IPS DF 19.7 (cell line): ENCODE data around the gene GTPBP8.

ENCODE experiments used
- DNase-seq: peaks from one replicate; pipeline ENCODE4 v3.0.0-alpha.2; 2013; ENCODE audit warnings: low read depth, low spot score

Gene GTPBP8

DNA sequence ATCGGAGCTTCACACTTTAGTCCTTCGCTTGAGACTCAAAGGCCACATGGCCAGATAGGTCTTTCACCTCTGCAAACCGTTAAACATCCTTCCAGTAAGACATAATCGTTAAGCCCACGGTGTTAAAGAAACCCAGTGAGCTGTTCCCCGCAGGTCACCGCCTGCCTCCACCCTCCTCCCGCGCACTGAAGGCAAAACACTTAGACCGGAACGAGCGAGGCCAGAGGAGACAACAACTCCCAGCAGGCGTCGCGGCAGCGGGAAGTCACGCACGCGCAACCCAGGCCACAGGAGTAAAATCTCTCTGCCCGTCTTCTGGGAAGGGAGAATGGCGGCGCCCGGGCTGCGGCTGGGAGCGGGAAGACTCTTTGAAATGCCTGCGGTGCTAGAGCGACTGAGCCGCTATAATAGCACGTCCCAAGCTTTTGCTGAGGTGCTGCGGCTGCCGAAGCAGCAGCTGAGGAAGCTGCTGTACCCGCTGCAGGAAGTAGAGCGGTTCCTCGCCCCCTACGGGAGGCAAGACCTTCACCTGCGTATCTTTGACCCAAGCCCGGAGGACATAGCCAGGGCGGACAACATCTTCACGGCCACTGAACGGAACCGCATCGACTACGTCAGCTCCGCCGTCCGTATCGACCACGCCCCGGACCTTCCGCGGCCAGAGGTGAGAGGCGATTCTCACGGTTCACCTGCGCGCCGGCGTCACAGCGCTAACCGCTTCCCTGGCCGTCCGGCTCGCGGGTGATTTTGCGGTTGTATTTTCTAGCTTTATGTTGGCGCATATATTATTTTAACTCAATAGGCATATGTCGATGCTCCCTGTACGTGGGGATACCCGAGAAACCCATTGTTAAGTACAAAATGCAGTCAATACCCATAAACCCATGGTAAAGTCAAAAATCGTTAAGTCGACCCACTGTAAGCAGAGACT lies at the start of gene GTPBP8:
TSS of gene GTPBP8 (plus strand) at position 313 of the 931 bp plus-strand sequence. CDS start at position 329, 16 bp downstream.
- peak; percentile 72 for DNase-seq

DNA sequence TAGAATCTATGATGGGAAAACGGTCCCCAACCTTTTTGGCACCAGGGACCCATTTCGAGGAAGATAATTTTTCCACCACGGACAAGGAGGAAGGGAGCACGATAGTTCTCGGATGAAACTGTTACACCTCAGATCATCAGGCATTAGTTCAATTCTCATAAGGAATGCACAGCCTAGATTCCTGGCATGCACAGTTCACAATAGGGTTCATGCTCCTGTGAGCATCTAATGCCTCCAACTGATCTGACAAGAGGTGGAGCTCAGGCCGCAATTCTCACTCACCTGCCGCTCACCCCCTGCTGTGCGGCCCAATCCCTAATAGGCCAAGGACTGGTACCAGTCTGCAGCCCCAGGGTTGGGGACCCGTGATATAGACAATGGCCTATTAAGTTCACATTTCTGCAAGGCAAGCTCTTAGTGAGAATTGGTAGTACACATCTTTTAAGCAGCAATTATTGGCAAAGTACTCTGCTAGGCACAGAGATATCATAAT lies 42.4 kb upstream of the GTPBP8 start:
- no peak for DNase-seq

DNA sequence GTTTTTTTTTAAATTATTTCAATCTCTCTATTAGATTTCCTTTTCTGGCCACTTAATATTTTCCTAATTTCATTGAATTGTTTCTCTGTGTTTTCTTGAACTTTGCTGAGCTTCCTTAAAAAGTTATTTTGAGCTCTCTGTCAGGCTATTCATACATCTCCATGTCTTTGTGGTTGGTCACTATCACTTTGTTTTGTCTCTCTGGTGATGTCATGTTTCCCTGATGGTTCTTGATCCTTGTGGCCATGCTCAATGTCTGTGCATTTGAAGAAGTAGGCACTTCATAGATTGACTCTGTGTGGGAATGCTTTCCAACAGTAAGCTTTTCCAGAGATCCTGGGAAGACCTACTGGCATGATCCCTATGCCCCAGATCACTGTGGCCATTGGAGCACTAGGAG lies 34.4 kb upstream of the GTPBP8 start:
- no peak for DNase-seq

DNA sequence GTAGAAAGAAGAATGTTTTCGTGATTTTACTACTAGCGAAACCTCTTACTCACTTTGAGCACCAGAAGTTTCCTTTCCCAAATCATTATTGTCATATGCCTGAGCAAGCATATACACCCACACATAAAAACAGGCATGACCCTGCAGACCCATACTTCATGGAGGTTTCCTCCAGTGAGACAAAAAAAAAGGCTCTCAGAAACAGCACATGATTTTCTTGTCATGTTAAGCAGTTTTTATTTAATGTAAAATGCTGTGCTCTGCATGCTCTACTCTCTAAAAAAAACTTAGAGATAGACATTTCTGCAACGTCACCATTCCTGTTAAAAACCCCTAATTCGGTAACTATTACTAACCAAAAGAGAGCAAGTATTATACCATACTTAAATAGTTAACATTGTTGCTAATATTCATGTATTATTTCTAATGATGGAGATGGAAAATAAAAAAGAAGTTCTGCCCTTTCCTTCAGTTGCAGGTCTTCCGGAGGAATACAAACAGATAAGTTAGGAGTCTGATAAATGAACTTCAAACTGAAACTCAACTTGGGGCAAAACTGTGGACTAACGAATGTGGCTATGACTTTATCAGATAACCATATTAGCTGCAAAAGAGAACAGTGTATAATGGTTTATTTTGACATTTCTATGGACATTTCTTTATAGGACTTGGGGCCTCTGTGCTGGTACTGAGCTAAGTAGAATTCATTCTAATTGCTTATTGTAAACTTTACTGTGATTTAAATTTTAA lies 31.8 kb upstream of the GTPBP8 start:
- no peak for DNase-seq

DNA sequence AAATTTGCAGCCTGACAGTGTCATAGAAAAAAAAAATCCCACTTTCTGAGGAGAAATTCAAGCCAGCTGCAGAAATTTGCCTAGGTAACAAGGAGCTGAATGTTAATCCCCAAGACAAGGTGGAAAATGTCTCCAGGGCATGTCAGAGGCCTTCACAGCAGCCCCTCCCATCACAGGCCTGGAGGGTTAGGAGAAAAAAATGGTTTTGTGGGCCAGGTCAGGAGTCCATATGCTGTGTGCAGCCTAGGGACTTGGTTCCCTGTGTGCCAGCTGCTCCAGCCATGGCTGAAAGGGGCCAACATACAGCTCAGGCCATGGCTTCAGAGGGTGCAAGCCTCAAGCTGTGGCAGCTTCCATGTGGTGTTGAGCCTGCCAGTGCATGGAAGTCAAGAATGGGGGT lies 27.1 kb upstream of the GTPBP8 start:
- no peak for DNase-seq

DNA sequence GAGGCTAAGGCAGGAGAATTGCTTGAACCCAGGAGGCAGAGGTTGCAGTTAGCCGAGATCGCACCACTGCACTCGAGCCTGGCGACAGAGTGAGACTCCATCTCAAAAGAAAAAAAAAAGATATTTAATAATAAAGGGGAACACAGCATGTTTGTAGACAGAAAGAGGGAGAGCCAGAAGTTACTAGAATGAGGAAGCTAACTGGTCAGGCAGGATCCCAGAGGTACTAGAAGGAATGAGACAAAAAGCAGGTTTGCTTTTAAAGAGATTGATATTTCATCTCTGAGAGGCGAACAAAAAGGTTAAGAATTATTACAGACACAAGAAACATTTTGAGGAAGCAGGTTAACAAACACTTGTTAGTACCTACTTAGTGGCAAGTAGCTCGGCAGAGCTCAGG lies 25.1 kb upstream of the GTPBP8 start:
- DNase-seq: no peak

DNA sequence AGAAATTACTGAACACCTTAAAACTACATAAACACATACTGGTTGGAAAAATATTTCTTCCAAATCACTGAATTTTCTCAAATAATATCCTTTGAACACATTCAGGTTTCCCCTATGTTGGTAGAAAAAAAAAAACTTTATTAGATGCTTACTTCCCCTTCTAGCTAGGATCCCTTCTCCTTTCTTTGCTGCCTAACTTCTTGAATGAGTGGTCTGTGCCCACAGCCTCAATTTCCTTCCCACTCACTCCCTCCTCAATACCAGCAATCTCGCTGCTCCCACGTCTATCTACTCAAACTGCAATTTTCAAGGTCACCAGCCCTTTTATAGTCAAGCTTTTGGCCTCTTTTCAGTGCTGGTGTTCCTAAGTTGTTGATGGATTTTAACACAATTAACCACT lies 24.2 kb upstream of the GTPBP8 start:
- DNase-seq: no peak

DNA sequence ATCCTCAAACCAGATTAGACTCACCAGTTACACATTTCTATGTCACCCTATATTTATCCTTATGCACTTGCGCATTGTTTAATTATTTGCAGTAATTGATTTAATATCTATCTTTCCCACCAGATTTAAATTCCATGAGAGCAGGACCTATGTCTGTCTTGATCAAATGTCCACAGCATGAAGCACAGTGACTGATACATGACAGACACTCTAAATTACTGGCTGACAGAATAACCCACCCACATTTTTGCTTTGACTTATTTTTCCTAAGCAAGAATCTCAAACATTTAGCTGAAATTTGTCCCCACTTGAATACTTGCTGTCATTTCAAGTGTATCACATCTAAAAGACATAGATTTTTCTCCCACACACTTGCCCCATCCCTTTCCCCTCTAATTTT lies 23.4 kb upstream of the GTPBP8 start:
- no peak for DNase-seq

DNA sequence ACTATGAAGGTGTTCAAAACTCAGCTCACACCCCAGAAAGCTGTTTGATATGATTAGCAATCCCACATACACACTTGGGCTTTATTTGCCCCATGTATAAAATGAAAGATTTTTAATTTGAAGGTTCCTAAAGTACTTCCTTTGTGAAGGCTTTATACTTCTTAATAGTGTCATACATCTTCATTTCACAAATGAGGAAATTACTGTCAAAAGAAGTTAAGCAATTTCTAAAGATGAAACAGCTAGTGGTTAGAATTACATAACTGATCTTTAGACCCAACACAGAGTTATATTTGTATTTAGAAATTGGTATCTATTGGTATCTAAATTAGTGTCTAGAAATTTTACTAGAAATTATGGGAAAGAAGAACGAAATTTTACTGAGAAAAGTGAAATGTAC lies 23.0 kb upstream of the GTPBP8 start:
- DNase-seq: no peak

DNA sequence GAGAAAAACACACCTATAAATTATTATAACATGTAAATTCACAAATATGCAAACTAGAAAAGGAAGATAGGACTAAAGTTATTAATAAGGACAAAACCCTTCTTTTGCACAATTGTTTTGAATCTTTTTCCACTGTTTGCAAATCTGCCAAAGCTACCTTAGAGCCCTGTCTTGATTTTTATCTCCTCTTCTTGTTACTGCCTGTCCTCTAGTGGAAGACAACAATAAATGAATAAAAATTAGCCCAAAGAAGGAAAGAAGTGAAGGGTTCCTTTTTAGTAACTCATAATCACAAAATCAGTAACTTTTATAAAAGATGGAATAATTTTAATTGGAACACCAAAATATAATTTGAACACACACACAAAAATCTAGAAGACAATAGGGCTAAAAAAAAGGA lies 18.6 kb upstream of the GTPBP8 start:
- no peak for DNase-seq

DNA sequence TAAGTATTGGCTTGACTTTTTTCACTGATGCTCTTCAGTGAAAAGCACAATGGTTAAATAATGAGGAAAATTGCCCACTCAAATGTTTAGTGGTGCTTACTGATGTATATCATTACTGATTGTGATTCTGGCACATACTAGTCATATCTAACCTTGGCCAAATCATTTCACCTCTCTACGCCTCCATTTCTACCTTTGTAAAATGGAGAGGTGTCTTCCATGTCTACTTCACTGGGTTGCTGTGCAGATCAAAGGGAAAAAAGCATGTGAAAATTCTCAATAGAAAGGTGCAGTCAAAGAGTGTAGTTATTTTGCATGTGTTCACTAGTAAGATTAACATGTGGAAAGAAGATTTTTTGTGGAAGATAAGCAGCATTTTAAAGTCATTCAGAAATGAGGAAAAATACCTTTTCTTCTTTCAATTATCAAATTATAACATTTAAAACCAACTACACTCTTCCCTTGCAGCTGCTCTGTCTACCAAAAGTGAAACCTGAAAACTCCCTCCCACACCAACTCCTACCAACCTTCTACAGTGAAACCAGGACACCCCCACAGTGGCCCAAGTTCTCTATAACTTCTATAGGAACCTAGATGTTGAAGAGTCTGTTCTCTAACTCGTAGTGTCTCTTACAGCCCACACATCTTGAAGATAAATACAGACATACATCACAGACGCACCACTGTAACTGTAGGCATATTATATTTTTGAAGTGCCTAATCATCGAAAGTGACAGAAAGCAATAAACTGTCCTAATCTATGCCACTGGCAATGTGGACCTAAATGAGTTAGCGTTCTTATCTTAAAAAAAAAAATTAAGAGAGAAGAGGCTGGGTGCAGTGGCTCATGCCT lies 17.2 kb upstream of the GTPBP8 start:
- DNase-seq: no peak

DNA sequence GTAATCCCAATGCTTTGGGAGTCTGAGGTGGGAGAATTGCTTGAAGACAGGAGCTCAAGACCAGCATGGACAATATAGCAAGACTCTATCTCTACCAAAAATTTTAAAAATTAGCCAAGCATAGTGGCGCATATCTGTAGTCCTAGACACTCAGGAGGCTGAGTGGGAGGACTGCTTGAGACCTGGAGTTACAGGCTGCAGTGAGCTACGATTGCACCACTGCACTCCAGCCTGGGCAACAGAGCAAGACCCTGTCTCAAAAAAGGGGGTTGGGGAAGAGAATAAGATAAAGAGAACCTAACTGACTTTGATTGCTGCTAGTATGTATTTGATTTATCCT lies 16.6 kb upstream of the GTPBP8 start:
- DNase-seq: no peak

DNA sequence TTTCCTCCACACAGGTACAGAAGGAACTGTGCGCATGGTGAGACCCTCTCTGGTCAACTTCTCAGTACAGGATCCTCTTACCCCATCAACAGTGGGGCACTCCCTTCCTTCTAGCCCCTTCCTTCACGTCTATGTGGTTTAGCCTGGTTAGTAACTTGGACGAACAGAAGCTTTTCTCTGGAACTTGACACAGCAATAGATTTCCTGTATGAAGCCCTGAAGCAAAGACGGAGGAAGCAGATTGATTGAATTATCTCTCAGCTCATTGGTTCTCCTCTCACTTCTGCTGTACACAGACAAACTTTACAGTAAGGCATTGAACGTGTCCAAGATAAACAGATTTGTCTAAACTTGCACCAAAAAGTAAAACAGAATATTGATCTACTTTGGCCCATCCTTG lies 15.9 kb upstream of the GTPBP8 start, which contains the start of gene CD200R1:
TSS of gene CD200R1 (minus strand) at position 210 of the 400 bp plus-strand sequence. CDS start 246 bp downstream, outside the sequence.
- DNase-seq: no peak

DNA sequence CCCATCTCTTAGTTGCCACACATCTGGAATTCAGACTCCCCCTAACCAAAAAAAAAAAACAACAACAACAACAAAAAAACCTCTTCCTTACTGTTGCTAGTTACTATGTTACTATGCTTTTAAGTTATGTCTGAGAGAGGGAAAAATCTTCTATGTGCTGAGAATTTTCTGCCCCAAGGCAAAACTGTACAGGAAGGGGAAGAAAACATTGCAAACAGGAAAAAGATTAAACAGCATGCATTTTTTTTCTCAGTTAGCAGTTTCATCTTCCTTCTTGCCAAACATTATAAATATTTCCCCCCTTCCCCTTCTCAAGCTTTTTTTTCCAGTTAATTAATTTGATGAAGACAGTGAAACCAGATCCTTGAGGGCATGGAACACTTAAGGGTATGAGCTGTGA lies 14.8 kb upstream of the GTPBP8 start:
- DNase-seq: no peak

DNA sequence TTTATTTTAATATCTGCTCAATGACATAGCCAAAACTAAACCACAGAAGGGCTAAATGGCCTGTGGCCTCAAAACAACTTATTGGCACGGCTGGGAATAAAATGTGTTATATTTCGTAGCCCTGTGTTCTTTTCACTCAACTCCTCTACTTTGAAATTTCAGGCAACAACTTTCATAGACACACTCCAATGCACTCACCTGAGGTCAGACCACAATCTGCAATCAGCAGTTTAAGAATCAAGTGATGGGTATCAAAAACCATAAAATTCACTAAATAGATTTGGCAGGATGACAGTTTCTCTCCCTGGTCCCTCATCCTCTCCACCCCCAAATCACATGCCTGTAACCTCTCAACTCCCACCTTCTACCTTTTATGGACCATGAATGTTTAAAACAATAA lies 13.8 kb upstream of the GTPBP8 start:
- no peak for DNase-seq

DNA sequence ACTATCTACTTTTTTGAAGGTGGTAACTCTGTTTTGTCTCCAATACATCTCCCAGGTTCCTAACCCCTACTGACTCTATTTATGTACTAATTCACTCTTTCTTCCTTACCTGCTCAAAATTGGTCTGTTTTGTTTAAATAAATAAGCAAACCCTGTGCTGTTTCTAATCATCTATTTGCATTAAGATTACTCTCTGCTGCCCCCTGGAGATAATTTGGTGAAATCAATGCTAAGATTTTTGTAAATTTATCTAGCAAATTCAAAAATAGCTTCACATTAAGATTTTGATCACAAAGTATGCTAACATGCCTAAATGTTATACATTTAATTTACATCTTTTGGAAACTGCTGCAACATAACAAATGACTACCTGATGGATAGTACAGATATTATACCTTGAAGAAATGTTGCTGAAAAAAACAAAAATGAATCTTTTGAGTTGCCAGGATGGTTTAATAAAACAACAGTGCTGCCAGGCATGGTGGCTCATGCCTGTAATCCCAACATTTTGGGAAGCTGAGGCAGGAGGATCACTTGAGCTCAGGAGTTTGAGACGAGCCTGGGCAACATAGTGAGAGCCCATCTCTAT lies 11.4 kb upstream of the GTPBP8 start:
- no peak for DNase-seq

DNA sequence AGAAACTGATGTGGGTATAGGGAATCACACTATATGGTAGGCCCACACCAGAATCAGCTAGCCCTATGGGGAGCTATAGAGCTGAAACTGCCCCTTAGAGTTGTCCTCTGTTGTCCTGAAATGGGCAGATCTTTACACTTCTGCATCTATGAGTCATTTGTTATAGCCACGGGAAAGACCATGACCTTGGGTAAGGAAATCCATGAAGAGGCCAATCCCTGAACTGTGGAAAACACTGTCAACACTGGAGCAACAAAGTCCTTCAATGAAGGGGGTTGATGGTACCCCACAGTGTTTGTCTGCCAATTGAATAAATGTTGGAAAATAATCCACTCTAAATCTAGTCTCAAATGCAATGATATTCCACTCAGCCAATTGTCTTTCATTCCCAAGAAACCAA lies 10.7 kb upstream of the GTPBP8 start:
- DNase-seq: no peak

DNA sequence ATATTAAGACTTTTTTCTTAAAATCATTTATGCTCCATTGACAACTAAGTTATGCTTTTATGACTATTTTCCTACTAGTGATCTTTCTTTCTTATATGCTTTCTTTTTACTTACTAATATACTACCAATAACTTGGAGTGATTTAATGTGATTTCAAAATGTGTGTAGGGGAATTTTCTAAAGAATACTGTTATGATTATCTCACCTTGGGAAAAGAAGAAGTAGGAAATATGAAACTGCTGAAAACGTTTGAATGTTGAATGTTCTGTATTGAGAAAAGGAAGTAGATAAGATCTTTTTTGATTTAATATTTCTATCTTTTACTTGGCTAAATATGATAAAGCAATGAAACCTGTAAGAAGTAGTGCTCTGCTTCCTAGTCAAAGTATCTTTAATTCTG lies 8.1 kb upstream of the GTPBP8 start:
- DNase-seq: no peak

DNA sequence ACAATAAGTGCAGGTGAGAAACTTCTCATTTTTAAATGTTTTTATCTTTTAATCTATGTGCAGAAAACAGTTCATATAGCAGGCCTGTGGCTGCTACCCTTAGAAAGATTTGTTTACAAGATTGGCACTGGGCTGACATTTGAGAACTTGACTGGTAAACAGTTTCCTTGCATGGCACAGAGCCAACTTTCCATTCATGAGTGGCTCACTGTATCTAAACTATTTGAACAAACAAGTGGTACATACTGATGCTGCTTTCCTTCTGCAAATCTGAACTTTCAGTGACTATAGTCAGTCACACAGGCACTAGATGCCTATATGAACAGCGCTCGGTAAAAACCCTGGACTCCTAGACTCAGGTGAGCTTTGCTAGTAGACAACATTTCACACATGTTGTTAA lies 6.3 kb upstream of the GTPBP8 start:
- DNase-seq: no peak

DNA sequence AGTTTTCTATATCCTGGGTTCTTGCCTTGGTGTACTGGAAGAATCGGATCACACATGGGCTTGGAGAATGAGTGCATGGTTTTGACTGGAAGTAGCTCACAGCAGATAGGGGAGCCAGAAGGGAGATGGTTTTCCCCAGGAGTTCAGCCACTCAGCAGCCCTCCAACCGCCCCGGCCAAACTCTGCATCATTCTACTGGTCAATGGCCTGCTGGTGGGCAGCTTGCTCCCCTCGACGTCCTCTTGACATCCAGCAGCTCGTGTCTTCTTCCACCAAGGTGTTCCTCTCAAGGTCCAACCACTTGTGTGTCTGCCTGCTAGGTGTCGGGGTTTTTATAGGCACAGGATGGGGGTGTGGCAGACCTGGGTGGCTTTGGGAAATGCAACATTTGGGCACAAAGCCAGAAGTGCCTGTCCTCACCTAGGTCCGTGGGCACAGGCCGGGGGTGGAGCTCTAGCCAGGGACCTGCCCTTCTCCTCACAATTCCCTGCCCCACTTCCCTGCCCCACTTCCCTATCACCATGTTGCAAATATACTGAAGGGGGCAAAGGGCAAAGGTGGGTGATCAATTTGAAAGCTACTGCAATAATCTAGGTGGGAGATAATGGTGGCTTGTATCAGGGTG lies 3.0 kb upstream of the GTPBP8 start:
- no peak for DNase-seq

DNA sequence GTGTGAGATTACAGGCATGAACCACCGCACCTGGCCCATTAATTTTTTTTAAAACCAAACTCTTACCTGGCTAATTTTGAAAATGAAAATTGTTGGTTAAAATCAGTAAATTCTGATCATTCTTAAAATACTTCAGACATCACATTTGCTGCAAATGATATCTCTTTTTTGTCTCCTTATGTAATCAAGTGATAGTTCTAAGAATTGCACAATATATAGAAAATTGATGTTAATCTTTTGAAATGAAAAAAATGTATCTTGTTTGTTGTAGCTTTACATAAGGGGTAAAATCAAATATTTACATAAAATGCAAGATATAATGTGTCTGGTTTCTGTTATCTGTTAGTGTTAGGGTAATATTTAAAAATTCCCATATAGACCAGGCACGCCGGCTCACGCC lies 5.0 kb downstream of the GTPBP8 start:
- no peak for DNase-seq
